Skeletal muscle tissue (tissue), 4 donors: Measurements from ENCODE around the gene BACH2. TPM values are rescaled to one million over a fixed set of nuclear protein-coding genes. Genes with fewer than 3 reads are reported as not detected.

Source experiments
- H3K27ac ChIP-seq: one replicate; pipeline ENCODE4 v1.7.0; 2013; ENCODE audit warnings: mild to moderate bottlenecking, low read depth, low read length, inconsistent platforms
- H3K27me3 ChIP-seq, 3 donors: one replicate each; pipeline ENCODE4 v1.7.0; 2013; ENCODE audit warnings: low read length in 3 of 3; ENCODE audit not compliant: control insufficient read depth in 3 of 3, insufficient read depth in 3 of 3
- H3K36me3 ChIP-seq, 3 donors: one replicate each; pipeline ENCODE4 v1.7.0; 2013; ENCODE audit warnings: low read length in 3 of 3; ENCODE audit not compliant: control insufficient read depth in 3 of 3, insufficient read depth in 3 of 3
- H3K4me1 ChIP-seq, 3 donors: one replicate each; pipeline ENCODE4 v1.7.0; 2013; ENCODE audit warnings: low read length in 3 of 3, mild to moderate bottlenecking in 3 of 3; ENCODE audit not compliant: control insufficient read depth in 3 of 3, insufficient read depth in 3 of 3
- H3K4me3 ChIP-seq, 3 donors: one replicate each; pipeline ENCODE4 v1.7.0; 2013; ENCODE audit warnings: low read length in 3 of 3
- H3K9ac ChIP-seq, 3 donors: one replicate each; pipeline ENCODE4 v1.7.0; 2013; ENCODE audit warnings: low read length in 3 of 3, mild to moderate bottlenecking in 3 of 3, moderate library complexity in 2 of 3, low read depth in 1 of 3
- H3K9me3 ChIP-seq, 3 donors: one replicate each; pipeline ENCODE4 v1.7.0; 2013; ENCODE audit warnings: low read length in 3 of 3; ENCODE audit not compliant: control insufficient read depth in 3 of 3
- total RNA-seq: library from RNA; depleted of rRNA; stranded (reverse); fragments of >200 nt; gene quantifications from one replicate; pipeline ENCODE4 v1.2.3, GENCODE V29; 2014
- donor health status: Osteomylitis.

BACH2 gene
- total RNA-seq, 1 donor from 2014 or later: 3.7 TPM

DNA sequence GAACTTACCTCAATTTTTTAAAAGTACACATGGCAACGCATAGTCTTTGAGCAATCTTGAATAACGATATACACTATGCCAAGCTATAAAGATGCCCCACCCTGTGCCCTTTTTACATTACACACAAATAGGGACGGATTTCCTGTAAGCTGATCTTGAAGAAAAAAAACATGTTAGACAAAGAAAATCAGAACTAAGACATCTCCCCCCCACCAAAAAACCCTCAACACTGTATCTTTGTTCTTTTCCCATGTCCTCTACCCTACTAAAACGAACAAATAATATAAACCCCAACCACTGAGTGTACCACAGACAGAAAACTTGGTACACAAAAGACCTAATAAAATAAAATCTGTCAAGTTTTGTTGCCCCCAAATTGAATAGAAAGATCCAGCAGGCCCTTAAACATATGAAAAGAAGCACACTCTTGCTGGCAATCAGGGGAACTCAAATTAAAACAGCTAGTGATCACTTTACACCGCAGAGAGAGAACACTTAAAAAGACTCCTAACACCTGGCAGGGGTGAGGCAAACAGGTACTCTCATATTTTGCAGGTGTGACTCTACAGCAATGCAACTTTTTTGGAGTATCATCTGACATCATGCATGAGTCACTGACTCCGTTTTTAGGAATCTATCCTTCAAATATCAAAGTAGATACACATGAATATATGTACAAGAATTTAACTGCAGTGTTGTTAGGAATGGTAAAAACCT, 29.6 kb downstream of the BACH2 start:
- Histone ChIP-seq H3K27me3 (no peaks in the 10 kb centered on the region), H3K4me3 (no peak overlapping the region), H3K9ac (no peak overlapping the region), H3K27ac (no peak overlapping the region), H3K36me3 (no peaks in the 10 kb centered on the region), H3K4me1 (no peaks in the 10 kb centered on the region), H3K9me3 (no peaks in the 10 kb centered on the region)

DNA sequence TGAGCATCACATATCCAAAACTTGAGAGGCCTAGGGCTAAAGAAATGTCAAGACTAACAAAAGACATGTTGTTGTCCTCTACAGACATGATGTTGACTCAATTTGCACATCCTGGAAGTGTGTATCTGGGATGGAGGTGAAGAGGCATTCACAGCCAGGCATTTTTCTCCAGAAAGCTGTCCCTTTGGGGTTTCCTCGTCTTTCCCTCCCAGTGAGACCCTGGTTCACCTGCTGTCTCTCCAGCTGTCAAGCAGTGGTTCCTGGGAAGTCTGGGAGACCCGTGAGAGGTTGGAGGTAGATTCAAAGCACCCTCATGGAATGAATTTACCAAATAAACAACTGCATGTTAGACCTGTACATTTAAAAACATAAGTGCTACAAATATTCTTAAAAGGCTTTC, 32.1 kb downstream of the BACH2 start:
- no peak overlapping the region for H3K27ac ChIP-seq
- no peak overlapping the region for H3K4me3 ChIP-seq
- no peaks in the 10 kb centered on the region for H3K36me3 ChIP-seq
- no peaks in the 10 kb centered on the region for H3K4me1 ChIP-seq
- H3K9me3 ChIP-seq: no peaks in the 10 kb centered on the region
- no peak overlapping the region for H3K9ac ChIP-seq
- no peaks in the 10 kb centered on the region for H3K27me3 ChIP-seq

DNA sequence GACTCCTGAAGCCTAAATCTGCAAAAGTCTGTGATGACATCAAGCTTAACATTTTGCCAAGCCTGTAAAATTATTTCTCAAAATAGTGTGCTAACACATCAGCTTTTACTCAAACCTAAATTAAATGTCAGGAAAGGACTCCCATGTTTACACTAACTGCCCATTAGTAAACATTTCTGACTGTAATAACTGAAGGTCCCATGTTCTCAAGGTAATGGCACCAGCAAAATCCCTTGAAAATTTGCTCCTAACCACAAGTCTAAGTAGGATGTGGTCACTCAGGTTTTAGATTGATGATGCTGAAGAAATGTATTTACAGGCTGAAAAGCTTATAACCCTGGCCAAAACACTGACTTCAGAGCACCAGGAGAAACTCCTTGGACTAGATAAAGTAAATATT, 33.0 kb downstream of the BACH2 start:
- Histone ChIP-seq H3K36me3 (no peaks in the 10 kb centered on the region), H3K4me3 (no peak overlapping the region), H3K27ac (no peak overlapping the region), H3K9ac (no peak overlapping the region), H3K27me3 (no peaks in the 10 kb centered on the region), H3K4me1 (no peaks in the 10 kb centered on the region), H3K9me3 (no peaks in the 10 kb centered on the region)

DNA sequence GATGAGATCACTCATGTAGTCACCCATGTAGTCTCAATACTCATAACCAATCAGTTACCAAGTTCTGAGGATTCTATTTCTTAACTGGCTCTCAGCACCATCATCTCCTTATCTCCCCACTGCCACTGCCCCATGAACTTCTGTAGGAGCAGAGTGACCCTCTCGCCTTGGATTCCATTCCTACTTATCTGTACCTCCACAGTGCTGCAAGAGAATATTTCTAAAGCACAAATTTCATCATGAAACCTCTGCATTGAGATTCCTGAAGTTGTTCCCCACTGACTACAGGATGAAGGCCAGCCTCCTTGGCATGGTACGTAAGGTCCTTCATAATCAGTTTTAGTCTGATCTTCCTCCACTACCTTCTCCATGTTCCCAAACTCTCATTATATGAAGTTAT, 34.8 kb downstream of the BACH2 start:
- Histone ChIP-seq H3K9me3 (no peaks in the 10 kb centered on the region), H3K9ac (no peak overlapping the region), H3K27me3 (no peaks in the 10 kb centered on the region), H3K4me1 (no peaks in the 10 kb centered on the region), H3K27ac (no peak overlapping the region), H3K36me3 (no peaks in the 10 kb centered on the region), H3K4me3 (no peak overlapping the region)

DNA sequence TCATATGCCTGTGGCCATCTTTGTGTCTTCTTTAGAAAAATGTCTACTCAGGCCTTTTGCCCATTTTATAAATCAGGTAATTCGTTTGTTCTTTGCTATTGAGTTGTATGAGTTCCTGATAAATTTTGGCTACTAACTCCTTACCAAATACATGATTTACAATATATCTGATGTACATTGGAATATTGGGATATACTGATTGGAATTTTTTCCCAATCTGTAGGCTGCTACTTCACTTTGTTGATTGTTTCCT, 39.2 kb downstream of the BACH2 start:
- H3K36me3 ChIP-seq: no peaks in the 10 kb centered on the region
- H3K27ac ChIP-seq: no peak overlapping the region
- H3K9ac ChIP-seq: no peak overlapping the region
- H3K4me3 ChIP-seq: no peak overlapping the region
- H3K27me3 ChIP-seq: no peaks in the 10 kb centered on the region
- H3K9me3 ChIP-seq: no peaks in the 10 kb centered on the region
- peaks cover 0 to 5% (median 4%) of the 10 kb centered on the region in 3 donors for H3K4me1 ChIP-seq

DNA sequence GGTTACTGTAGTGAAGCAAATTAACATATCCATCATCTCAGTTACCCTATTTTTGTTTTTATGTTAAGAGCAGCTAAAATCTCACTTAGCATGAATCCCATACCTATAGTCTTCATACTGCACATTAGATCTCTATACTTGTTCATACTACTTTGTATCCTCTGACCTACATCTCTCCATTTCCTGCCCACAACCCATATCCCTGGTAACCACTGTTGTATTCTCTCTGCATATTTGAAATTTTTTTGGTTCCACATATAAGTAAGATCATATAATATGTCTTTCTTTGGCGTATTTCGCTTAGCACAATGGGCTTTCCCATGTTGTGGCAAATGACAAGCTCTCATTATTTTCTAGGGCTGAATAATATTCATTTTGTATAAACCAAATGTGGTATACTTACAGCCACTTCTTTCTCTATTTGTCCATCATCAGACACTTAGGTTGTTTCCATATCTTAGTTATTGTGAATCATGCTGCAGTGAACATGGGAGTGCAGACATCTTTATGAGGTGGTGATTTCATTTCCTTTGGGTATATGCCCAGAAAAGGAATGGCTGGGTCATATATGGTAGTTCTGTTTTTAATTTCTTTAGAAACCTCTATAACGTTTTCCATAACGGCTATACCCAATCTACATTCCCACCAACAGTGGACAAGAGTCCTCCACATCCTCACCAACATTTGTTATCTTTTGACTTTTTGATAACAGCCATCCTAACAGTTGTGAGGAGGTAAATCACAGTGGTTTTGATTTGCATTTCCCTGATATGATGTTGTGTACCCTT, 39.8 kb downstream of the BACH2 start:
- Histone ChIP-seq H3K4me3 (no peak overlapping the region), H3K9ac (no peak overlapping the region), H3K27ac (no peak overlapping the region), H3K36me3 (no peaks in the 10 kb centered on the region), H3K4me1 (peaks cover 0 to 6% (median 4%) of the 10 kb centered on the region in 3 donors), H3K9me3 (no peaks in the 10 kb centered on the region), H3K27me3 (no peaks in the 10 kb centered on the region)

DNA sequence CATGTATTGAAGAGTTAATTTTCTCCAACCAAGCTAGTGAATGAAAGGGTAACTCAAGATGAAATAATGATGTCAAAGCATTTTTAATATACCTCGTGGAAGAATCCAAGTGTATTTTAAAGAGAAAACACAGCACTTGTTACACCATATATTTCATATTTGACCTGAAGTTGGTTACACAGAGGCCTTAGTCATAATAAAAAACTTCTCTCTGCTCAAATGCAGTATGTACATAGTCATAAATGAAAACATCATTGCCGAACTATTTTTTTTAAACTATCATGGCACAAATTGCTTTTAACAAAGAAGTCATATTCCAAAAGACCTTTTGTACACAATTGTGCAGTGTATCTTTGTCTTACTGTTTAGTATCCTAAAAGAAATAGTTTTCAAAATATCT, 43.0 kb downstream of the BACH2 start:
- Histone ChIP-seq H3K4me3 (no peak overlapping the region), H3K9me3 (no peaks in the 10 kb centered on the region), H3K4me1 (peaks cover 0 to 6% (median 4%) of the 10 kb centered on the region in 3 donors), H3K27me3 (no peaks in the 10 kb centered on the region), H3K36me3 (peaks cover 0 to 5% (median 2%) of the 10 kb centered on the region in 3 donors), H3K9ac (no peak overlapping the region), H3K27ac (no peak overlapping the region)

DNA sequence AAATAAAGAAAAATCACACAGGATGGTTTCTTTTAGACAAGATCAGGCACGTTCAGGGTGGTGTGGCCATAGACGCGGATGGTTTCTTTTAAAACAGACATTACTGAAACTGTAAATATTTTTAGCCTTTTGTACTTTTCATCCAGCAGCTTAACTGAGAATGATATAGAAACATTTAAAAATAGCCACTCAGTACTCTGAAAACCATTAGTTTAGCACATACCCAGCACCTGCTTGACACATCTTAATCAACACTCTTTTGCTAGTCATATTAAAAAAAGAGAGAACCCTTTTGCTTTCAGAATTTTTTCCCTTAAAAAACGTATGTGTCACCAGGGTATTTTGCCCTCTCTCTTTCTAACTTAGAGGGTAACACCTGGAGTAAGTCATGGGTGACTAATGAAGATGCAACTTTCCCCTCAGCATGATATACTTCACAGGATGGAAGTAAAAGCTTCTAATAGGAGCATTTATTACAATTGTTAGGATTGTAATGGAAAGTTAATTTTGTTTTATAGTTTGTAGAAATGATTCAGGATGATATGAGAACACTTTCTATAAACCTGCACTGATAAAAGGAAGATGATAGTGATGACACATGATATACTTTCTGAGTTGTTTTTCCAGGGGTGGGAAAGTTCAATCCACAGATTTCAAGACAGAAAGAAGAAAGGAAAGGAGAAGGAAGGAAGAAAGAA, 45.2 kb downstream of the BACH2 start:
- Histone ChIP-seq H3K4me1 (peaks cover 0 to 6% (median 4%) of the 10 kb centered on the region in 3 donors), H3K9ac (no peak overlapping the region), H3K4me3 (no peak overlapping the region), H3K27me3 (no peaks in the 10 kb centered on the region), H3K36me3 (peaks cover 0 to 8% (median 2%) of the 10 kb centered on the region in 3 donors), H3K9me3 (no peaks in the 10 kb centered on the region), H3K27ac (no peak overlapping the region)

DNA sequence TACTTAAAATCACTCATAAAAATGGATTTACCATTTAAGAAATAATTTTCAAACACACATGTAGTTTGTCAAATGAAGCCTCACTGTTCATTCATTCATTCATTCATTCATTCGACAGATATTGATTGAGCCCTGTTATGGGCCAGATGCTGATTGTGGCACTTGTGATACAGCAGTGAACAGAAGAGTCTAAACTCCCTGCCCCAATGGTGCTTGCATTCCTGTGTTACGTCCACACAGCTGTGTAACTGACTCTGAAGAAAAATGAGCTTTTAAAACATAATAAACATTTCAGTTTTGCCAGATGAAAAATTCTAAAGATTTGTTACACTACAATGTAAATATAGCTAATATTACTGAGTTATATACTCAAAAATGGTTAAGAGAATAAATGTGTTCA, 46.2 kb downstream of the BACH2 start:
- Histone ChIP-seq H3K27ac (no peak overlapping the region), H3K9me3 (no peaks in the 10 kb centered on the region), H3K9ac (no peak overlapping the region), H3K36me3 (peaks cover 0 to 8% (median 2%) of the 10 kb centered on the region in 3 donors), H3K4me1 (peaks cover 0 to 6% (median 4%) of the 10 kb centered on the region in 3 donors), H3K27me3 (no peaks in the 10 kb centered on the region), H3K4me3 (no peak overlapping the region)

DNA sequence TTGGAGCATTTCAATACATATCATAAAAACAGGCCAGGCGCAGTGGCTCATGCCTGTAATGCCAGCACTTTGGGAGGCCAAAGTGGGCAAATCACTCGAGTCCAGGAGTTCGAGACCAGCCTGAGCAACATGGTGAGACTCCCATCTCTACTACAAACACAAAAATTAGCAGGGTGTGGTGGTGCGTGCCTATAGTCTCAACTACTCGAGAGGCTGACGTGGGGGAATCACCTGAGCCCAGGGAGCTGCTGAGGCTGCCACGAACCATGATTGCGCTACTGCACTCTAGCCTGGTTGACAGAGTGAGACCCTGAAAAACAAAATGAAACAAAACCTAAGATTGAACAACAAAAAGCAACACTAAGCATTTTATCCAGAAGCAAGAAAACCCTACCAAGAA, 47.2 kb downstream of the BACH2 start:
- Histone ChIP-seq H3K27me3 (no peaks in the 10 kb centered on the region), H3K4me1 (peaks cover 0 to 6% (median 4%) of the 10 kb centered on the region in 3 donors), H3K9me3 (no peaks in the 10 kb centered on the region), H3K27ac (no peak overlapping the region), H3K36me3 (peaks cover 0 to 8% (median 2%) of the 10 kb centered on the region in 3 donors), H3K4me3 (no peak overlapping the region), H3K9ac (no peak overlapping the region)
